Ascending aorta (tissue), 2 donors: ENCODE measurements around the gene ZNF398. TPM values are rescaled to one million over a fixed set of nuclear protein-coding genes. Genes with fewer than 3 reads are reported as not detected.

Experiments used
- DNase-seq, 2 donors: peaks; one replicate each; pipeline ENCODE4 v3.0.0-alpha.2; 2019; ENCODE audit warnings: low spot score in 2 of 2
- H3K27ac ChIP-seq, 2 donors: fragments of 200-600 bp; sonication (generic); one replicate each; pipeline ENCODE4 v1.5.1; 2016 to 2017; ENCODE audit warnings: mild to moderate bottlenecking in 1 of 2
- H3K27me3 ChIP-seq: fragments of 200-600 bp; sonication (generic); one replicate; pipeline ENCODE4 v1.5.1; 2017
- H3K36me3 ChIP-seq, 2 donors: fragments of 200-600 bp; sonication (generic); one replicate each; pipeline ENCODE4 v1.5.1; 2016
- H3K4me1 ChIP-seq, 2 donors: fragments of 200-600 bp; sonication (generic); one replicate each; pipeline ENCODE4 v1.5.1; 2016 to 2017; ENCODE audit warnings: mild to moderate bottlenecking in 1 of 2
- H3K4me3 ChIP-seq, 2 donors: fragments of 200-600 bp; sonication (generic); one replicate each; pipeline ENCODE4 v1.5.1; 2016 to 2017; ENCODE audit warnings: mild to moderate bottlenecking in 1 of 2
- H3K9me3 ChIP-seq, 2 donors: fragments of 200-600 bp; sonication (generic); one replicate each; pipeline ENCODE4 v1.5.1; 2016
- CTCF ChIP-seq, 3 experiments: fragments of 200-600 bp in 2 of 3; fragments of 450-650 bp in 1 of 3; sonication (generic) in 2 of 3; IDR thresholded peaks; one replicate each; pipeline ENCODE4 v1.5.1; 2016 to 2019; ENCODE audit warnings: antibody characterized with exemption in 3 of 3, mild to moderate bottlenecking in 1 of 3, moderate library complexity in 1 of 3
- intact Hi-C: fragments of 100-400 bp; cut with DNase I; formaldehyde crosslinking; loops from one replicate; pipeline ENCODE4 v1.15.1; 2023
- total RNA-seq: library from RNA; depleted of rRNA; stranded (reverse); fragments of >200 nt; gene quantifications from one replicate; pipeline ENCODE4 v1.1.0, GENCODE V29; 2016

Gene ZNF398
- total RNA-seq, 1 donor from 2014 or later = 19.6 TPM

- no peak for DNase-seq
- Histone ChIP-seq H3K9me3 (no peaks in the 10 kb centered on the region), H3K4me1 (no peaks in the 10 kb centered on the region), H3K36me3 (peaks cover 65 to 97% of the 10 kb centered on the region in 2 donors), H3K27me3 (no peaks in the 10 kb centered on the region), H3K27ac (no peak overlapping the region), H3K4me3 (no peak overlapping the region)
- intact Hi-C loops = no loop called here
- TF ChIP-seq CTCF (IDR thresholded peaks at IDR 0.05) = no peak
These were observed 60.2 kb downstream of the ZNF398 start for GRCh38 chr7:149207324-149208035.

GRCh38 chr7:149209518-149210269, 62.4 kb downstream of the ZNF398 start:
- TF ChIP-seq CTCF (IDR thresholded peaks at IDR 0.05) = peak in 1 of 3 experiments; percentile 32
- peaks cover 72 to 97% of the 10 kb centered on the region in 2 donors for H3K36me3 ChIP-seq
- no peak overlapping the region for H3K27ac ChIP-seq
- no peak overlapping the region for H3K4me3 ChIP-seq
- no peaks in the 10 kb centered on the region for H3K9me3 ChIP-seq
- no peaks in the 10 kb centered on the region for H3K27me3 ChIP-seq
- intact Hi-C loops = no loop called here
- no peak for DNase-seq
- no peaks in the 10 kb centered on the region for H3K4me1 ChIP-seq

GRCh38 chr7:149210551-149210950, 63.3 kb downstream of the ZNF398 start:
- H3K4me1 ChIP-seq = no peaks in the 10 kb centered on the region
- DNase-seq = no peak
- H3K9me3 ChIP-seq = no peaks in the 10 kb centered on the region
- H3K36me3 ChIP-seq = peaks cover 81 to 97% of the 10 kb centered on the region in 2 donors
- intact Hi-C loops = no loop called here
- H3K4me3 ChIP-seq = no peak overlapping the region
- no peaks in the 10 kb centered on the region for H3K27me3 ChIP-seq
- H3K27ac ChIP-seq = no peak overlapping the region
- TF ChIP-seq CTCF (IDR thresholded peaks at IDR 0.05) = no peak

GRCh38 chr7:149214020-149214720, 66.9 kb downstream of the ZNF398 start:
- no peaks in the 10 kb centered on the region for H3K27me3 ChIP-seq
- no peak for TF ChIP-seq CTCF (IDR thresholded peaks at IDR 0.05)
- peaks cover 84 to 99% of the 10 kb centered on the region in 2 donors for H3K36me3 ChIP-seq
- no peak for DNase-seq
- H3K27ac ChIP-seq = no peak overlapping the region
- no peak overlapping the region for H3K4me3 ChIP-seq
- H3K4me1 ChIP-seq = no peaks in the 10 kb centered on the region
- no peaks in the 10 kb centered on the region for H3K9me3 ChIP-seq
- intact Hi-C loops = no loop called here

GRCh38 chr7:149216402-149216801, 69.1 kb downstream of the ZNF398 start:
- TF ChIP-seq CTCF (IDR thresholded peaks at IDR 0.05) = no peak
- Histone ChIP-seq H3K36me3 (peaks cover 62 to 98% of the 10 kb centered on the region in 2 donors), H3K4me1 (no peaks in the 10 kb centered on the region), H3K27me3 (no peaks in the 10 kb centered on the region), H3K9me3 (no peaks in the 10 kb centered on the region), H3K4me3 (no peak overlapping the region), H3K27ac (no peak overlapping the region)
- DNase-seq = no peak
- intact Hi-C loops = no loop called here
